Stimulated activated CD8-positive, alpha-beta memory T cell treated with anti-CD3 and anti-CD28 coated beads, Interleukin-4, amount 100 ng/mL, for 24 hours (primary cell): Measurements from ENCODE around the gene HSPA1L.
"Not testable (repeated sequence)": the region's sequence is repeated elsewhere in the genome, so short reads cannot be mapped to it uniquely, and the experiment has no call there.

Source experiments
- DNase-seq: peaks from one replicate; pipeline ENCODE4 v3.0.0-alpha.2; 2020; ENCODE audit warnings: low read depth

Gene HSPA1L

DNA sequence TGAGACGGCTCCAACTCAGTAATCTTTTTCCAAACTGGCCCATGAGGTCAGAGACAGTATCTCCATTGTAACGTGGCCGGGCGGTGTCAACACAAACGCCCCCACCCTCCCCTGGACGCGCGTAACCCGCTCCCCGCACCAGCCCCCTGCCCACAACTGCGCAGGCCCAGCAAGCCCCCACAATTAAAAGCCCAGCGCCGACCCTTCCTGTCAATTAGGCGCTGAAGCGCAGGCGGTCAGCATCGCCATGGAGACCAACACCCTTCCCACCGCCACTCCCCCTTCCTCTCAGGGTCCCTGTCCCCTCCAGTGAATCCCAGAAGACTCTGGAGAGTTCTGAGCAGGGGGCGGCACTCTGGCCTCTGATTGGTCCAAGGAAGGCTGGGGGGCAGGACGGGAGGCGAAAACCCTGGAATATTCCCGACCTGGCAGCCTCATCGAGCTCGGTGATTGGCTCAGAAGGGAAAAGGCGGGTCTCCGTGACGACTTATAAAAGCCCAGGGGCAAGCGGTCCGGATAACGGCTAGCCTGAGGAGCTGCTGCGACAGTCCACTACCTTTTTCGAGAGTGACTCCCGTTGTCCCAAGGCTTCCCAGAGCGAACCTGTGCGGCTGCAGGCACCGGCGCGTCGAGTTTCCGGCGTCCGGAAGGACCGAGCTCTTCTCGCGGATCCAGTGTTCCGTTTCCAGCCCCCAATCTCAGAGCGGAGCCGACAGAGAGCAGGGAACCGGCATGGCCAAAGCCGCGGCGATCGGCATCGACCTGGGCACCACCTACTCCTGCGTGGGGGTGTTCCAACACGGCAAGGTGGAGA, at the start of gene HSPA1L, which contains the start of gene HSPA1A:
TSS of gene HSPA1L (minus strand) at position 259 of the 814 bp plus-strand sequence. CDS start 3,311 bp downstream, outside the sequence.
TSS of gene HSPA1A (plus strand) at position 519 of the 814 bp plus-strand sequence. CDS start at position 733, 214 bp downstream.
- peak; percentile 45 for DNase-seq

DNA sequence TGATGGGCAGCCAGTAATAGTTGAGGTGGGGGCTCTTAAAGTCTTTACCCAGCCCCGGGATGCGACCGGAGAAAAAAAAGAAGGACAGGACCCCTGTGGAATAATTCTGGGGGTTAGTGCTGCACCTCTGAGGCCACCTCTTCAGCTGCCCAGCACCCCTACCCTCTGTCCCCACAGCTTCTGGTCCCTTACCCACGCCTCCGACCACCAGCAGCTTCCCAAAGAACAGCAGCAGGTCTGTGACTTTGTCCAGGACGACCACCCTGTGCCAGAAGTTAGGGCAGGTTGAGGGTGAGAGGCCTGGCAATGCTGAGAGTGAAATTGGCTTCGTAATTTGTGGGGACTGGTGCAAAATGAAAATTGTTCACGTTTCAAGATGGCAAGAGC, 49.7 kb upstream of the HSPA1L start:
- no peak for DNase-seq

DNA sequence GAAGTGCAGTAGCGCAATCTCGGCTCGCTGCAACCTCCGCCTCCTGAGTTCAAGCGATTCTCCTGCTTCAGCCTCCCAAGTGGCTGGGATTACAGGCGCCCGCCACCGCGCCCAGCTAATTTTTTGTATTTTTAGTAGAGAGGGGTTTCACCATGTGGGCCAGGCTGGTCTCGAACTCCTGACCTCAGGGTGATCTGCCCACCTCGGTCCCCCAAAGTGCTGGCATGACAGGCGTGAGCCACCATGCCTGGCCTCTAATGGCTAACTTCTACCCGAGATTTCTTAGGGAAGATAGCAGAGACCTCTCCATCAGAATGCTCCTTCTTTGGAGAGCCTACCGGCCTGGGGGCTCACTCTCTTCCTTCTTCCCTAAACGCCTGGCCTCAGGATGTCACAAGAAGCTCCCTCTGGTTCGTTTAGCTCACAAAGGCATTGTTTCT, 49.1 kb upstream of the HSPA1L start:
- DNase-seq = not testable (repeated sequence)

DNA sequence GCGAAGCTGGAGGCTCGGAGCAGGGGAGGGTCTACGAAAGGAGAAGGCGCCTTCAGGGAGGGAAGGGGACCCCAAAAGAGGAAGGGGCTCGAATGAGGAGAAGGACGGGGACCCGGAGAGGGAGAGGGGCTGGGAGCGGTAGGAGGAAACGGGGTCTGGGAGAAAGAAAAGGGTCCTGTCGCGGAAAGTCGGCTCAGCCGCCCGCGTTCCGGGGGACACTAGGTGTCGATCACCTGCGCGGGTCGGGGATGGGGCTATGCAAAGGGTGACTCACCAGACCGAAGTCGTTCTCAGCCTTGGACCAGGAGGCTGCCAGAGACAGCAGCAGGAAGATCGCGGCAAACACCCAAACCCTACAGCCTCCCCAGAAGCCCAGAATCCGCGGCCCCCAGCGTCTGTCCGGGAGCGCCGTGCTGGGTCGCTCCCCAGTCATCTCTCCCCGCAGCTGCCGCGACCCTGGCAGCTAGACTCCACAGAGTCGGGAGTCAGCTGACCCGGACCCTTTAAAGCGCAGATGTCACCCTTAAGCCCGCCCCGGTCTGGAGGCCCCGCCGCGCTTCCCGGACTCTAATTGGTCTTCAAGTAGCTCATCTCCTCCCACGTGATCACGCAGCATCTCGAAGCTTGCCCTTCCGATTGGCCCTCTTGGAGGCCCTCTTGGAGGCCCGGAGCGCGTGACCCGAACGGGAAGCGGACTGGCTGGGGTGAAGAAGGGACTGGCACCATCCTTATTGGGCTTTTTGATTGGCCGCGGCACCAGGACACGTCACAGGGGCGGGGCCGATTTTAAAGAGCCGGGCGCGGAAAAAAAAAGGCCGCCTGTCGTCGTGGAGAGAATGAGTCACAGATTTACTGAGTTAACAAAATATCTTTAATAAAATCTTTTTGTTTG, 47.5 kb upstream of the HSPA1L start, which contains the start of gene NEU1:
TSS of gene NEU1 (minus strand) at position 478 of the 892 bp plus-strand sequence. CDS start at position 433, 45 bp downstream.
- DNase-seq = peak; percentile 98

DNA sequence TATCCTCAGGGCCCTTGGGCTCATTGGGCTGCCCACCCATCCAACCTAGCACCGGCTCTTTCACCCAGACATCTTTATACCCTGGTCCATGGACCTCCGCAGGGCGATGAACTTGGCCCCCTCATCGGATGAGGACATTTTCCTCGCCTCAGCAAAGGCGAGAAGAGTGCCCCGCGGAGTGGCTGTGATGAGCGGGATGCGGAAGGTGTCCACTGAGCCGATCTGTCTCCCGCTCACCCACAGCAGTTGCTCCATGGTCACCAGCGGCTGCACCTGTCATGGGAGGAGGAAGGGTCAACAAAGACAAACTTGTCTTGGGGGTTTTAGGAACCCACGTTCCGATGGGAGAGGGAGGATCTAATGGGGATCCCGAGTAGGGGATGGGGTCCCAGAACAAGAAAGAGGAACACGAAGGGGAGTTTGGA, 46.8 kb upstream of the HSPA1L start:
- DNase-seq = no peak

DNA sequence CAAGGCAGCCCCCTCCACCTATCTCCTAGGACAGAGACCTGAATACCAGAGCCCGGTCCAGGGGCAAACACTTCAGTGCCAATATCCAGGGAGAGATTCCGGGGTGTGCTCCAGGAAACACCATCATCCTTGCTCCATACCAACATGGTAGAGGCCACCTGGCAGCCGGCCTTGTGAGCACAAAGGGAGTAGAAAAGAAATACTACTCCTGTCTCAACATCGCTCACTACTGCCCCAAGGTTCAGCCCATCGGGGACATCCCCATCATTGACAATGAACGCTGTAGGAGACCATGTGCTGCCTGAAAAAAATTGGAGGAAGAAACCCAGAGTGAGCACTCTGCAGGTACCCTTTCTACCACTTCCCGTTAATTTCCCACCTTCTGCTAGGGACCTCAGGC, 46.1 kb upstream of the HSPA1L start:
- DNase-seq = no peak

DNA sequence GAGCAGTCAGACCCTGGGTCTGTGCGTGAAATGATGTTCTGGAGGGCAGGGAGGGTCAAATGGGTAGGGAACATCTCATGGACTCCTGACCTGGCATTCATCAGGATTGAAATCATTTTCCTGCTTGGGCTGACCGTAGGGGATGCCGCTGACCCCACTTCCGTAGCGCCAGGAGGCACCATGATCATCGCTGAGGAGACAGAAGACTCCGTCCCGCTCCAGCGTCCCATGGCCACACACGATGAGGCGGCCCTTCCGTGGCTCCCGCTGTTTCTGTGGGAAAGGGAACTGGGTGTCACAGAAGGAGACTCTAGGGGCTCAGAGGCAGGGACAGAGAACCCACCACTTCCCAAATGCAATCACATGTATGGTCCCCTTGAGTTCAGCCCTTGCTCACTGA, 45.3 kb upstream of the HSPA1L start:
- DNase-seq = no peak

DNA sequence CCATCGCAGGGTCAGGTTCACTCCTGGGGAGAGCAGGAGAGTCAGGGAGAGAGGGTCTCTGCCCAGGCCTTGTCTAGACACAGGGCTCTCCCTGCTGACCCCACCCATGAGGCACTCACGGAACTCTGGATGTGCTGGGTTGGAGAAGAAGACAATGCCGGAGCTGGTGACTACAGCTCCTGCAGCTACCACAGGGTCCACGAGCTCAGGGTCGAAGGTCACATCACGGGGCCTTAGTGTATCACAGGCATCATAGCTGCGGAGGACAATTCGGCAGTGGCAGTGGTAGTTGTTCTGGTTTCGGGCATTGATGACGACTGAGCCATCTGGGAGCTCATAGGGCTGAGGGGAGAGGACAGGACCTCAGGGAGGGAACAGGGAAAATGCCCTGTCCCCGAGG, 44.8 kb upstream of the HSPA1L start:
- DNase-seq = no peak

DNA sequence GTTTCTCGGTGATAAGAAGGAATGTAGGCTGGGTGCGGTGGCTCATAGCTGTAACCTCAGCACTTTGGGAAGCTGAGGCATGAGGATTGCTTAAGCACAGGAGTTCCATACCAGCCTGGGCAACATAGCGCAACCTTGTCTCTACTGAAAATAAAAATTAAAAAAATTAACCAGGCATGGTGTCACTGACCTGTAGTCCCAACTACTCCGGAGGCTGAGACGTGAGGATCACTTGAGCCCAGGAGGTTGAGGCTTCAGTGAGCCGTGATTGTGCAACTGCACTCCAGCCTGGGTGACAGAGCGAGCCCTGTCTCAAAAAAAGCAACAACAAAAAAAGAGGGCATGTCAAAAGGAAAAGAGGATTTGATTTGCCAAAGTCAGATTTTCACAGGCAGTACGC, 43.6 kb upstream of the HSPA1L start:
- DNase-seq = no peak

DNA sequence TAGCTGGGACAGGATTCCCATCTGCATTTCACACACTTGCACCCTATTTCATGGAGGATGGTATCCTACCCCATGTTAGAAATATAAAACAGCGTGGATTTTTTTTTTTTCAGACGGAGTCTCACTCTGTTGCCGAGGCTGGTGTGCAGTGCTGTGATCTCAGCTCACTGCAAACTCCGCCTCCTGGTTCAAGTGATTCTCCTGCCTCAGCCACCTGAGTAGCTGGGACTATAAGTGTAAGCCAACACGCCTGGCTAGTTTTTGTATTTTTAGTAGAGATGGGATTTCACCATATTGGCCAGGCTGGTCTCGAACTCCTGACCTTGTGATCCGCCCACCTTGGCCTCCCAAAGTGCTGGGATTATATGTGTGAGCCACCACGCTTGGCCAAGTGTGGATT, 42.7 kb upstream of the HSPA1L start:
- DNase-seq = not testable (repeated sequence)

DNA sequence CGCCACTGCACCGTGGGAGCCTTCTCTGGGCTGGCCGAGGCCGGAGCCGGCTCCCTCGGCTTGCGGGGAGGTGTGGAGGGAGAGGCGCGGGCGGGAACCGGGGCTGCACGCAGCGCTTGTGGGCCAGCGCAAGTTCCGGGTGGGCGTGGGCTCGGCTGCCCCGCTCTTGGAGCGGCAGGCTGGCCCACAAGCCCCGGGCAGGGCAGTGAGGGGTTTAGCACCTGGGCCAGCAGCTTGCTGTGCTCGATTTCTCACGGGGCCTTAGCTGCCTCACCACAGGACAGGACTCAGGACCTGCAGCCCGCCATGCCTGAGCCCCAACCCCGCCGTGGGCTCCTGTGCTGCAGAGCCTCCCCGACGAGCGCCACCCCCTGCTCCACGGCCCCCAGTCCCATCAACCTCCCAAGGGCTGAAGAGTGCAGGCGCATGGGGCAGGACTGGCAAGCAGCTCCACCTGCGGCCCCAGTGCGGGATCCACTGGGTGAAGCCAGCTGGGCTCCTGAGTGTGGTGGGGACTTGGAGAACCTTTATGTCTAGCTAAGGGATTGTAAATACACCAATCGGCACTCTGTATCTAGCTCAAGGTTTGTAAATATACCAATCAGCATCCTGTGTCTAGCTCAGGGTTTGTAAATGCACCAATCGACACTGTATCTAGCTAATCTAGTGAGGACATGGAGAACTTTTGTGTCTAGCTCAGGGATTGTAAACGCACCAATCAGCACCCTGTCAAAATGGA, 37.1 kb upstream of the HSPA1L start:
- not testable (repeated sequence) for DNase-seq

DNA sequence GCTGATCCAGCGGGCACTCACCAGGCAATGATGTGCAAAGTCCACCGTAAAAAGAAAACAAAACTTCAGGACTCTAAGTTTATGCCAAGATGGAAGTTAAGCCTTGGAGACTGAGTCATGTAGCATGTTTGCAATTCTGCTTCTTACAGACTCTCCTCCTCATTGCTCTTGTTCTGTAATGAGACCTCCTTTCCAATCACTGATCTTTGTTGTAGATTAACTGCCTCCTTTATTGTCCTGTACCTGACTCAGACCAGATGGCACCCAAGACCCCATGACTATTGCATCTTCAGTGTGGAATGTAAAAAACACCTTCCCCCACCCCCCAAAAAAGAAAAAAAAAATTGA, 36.4 kb upstream of the HSPA1L start:
- DNase-seq = no peak

DNA sequence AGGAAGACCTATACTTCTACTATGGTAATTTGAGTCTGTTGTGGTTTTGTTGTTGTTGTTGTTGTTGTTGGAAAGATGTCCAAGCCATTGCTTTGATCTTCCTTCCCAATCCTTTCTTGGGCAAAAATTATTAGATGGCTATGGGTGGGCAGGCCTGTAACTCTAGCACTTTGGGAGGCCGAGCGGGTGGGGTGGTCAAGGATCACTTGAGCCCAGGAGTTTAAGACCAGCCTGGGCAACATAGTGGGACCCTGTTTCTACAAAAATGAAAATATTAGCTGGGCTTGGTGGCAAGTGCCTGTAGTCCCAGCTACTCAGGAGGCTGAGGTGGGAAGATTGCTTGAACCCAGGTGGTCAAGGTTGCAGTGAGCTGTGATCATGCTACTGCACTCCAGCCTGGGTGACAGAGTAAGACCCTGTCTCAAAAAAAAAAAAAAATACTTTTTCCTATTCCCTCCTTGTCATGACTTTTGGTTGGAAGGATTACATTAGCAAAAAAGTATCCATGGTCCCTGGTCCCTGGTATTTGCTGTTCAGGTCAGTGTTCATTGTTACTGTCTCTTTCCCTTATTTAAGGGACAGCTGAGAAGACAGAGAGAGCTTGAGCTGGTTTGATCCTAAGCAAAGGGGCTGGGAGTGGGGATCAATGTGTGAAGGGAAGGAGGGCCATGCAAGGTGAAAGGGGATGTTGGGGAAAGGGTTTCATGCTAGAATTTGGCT, 35.8 kb upstream of the HSPA1L start:
- no peak for DNase-seq

DNA sequence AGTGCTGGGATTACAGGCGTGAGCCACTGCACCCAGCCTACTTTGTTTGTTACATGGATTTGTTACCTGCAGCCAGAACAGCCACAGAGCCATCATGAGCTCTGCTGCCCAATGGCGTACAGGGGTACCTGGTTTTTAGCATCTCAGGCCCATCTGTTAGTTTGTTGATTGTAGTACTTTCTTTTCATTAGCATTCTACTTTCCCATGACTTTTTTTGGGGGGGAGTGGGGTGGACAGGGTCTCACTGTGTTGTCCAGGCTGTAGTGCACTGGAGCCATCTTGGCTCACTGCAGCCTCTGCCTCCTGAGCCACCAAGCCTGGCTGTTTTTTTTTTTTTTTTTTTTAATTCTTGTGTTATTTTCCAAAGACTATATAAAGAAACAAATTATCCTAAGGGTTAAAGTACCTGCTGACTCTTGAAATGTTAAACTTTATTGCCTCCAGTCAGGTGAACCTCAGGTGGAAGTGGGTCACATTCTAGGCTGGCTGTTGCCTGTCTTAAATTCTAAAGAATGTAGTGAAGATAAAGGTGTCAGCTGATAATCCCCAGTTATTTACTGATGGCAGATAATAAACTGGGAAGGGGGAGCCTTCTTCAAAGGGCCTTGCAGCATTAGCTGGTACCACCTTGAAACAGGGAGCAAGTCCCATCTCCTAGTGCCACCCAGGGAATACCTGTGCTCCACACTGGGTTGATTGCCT, 32.3 kb upstream of the HSPA1L start:
- DNase-seq = no peak

DNA sequence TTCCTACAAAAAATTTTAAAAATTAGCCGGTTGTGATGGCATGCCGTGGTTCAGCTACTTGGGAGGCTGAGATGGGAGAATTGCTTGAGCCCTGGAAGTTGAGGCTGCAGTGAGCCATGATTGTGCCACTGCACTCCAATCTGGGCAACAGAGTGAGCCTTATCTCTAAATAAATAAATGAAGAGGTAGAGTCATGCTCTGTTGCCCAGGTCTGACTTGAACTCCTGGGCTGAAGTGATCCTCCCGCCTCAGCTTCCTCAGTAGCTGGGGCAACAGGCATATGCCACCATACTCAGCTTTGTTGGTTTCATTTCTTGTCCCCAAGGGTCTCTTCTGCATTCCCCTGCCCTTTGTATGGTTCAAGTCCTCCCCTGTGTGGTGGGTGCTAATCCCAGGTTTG, 29.4 kb upstream of the HSPA1L start:
- no peak for DNase-seq

DNA sequence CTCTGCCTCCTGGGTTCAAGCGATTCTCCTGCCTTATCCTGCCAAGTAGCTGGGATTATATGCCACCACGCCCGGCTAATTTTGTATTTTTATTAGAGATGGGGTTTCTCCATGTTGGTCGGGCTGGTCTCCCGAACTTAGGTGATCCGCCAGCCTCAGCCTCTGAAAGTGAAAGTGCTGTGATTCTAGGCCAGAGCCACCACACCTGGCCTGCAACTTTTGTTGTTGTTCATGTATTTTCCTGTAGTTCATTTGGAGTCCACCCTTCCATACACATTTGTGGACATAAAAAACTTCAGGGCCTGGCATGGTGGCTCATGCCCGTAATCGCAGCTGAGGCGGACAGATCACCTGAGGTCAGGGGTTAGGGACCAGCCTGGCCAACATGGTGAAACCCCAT, 27.0 kb upstream of the HSPA1L start:
- no peak for DNase-seq

DNA sequence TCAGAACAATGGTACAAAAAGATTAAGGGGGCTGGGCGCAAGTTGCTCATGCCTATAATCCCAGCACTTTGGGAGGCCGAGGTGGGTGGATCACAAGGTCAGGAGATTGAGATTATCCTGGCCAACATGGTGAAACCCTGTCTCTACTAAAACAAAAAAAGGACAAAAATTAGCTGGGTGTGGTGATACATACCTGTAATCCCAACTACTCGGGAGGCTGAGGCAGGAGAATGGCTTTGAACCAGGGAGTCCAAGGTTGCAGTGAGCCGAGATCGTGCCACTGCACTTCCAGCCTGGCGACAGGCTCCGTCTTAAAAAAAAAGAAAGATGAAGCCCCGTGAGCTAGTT, 24.7 kb upstream of the HSPA1L start:
- not testable (repeated sequence) for DNase-seq

DNA sequence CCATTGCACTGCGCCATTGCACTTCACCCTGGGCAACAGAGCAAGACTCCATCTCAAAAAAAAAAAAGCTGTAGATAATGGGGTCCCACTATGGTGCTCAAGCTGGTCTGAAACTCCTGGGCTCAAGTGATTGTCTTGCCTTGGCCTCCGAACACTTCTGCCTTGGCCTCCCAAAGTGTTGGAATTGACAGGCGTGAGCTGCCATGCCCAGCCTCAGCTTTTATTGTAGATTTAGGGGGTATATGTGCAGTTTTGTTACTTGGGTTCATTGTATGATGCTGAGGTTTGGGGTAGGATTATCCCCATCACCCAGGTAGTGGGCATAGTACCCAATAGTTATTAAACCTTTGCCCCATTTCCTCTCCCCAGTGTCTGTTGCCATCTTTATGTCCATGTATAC, 23.9 kb upstream of the HSPA1L start:
- no peak for DNase-seq

DNA sequence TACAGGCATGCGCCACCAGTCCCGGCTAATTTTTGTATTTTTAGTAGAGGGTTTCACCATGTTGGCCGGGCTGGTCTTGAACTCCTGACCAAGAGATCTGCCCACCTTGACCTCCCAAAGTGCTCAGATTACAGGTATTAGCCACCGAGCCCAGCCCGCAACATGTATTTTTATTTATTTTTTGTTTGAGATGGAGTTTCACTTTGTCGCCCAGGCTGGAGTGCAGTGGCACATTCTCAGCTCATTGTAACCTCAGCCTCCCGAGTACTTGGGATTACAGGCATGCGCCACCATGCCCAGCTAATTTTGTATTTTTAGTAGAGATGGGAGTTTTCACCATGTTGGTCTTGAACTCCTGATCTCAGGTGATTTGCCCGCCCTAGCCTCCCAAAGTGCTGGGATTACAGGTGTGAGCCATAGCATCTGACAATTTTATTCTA, 23.1 kb upstream of the HSPA1L start:
- not testable (repeated sequence) for DNase-seq

DNA sequence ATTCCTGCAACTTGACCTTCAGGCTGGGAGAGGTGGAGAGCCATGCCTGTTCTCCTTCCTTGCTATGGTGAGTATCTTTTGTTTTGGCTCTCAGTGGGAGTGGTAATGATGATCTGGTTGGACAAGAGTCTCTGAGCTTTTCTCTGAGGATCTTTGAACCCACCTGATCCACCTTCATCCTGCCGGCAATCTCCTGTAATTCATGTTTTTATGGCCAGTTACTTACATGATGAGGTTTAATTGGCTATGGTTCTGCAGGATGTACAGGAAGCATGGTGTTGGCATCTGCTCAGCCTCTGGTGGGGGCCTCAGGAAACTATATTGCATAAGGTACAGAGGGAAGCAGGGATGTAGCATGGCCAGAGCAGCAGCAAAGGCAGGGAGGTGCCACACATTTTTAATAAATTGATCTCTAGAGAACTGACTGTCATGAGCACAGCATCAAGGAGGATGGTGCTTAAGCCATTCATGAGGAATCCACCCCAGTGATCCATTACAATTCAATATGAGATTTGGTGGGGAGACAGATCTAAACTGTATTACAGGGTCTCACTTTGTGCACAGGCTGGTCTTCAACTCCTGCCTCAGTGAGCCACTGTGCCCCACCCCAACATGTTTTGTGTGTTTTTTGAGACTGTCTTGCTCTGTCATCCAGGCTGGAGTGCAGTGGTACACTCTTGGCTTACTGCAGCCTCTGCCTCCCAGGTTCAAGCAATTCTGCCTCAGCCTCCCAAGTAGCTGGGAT, 22.5 kb upstream of the HSPA1L start:
- DNase-seq = no peak
